Caco-2 (cell line): ENCODE measurements around the gene BICDL2. TPM values are rescaled to one million over a fixed set of nuclear protein-coding genes. Genes with fewer than 3 reads are reported as not detected.

Source experiments
- BruUV-seq: library from RNA; stranded (reverse); fragments of 400-500 nt; replicated peaks from 2 replicates; lab custom pipeline; 2021; lab: Mats Ljungman, UMichigan
- CTCF ChIA-PET: fragments of 300-600 bp; sonication (Branson Sonifier 250); formaldehyde crosslinking; loops from one replicate; lab custom pipeline; 2022; ENCODE audit warnings: antibody characterized with exemption; lab: Charles Lee
- POLR2A ChIA-PET: fragments of 300-600 bp; sonication (Branson Sonifier 250); formaldehyde crosslinking; loops from one replicate; lab custom pipeline; 2022; ENCODE audit warnings: antibody characterized with exemption; lab: Charles Lee
- DNase-seq, 2 experiments: peaks; one replicate each; pipeline versions ENCODE4 v3.0.0 to v3.0.0-alpha.2; 2020 to 2022
- H3K27me3 ChIP-seq: replicated peaks from 2 replicates; pipeline ENCODE4 v1.6.0; 2011; ENCODE audit warnings: low read length; ENCODE audit not compliant: control insufficient read depth, insufficient read depth
- H3K36me3 ChIP-seq: 2 replicates; pipeline ENCODE4 v1.5.1; 2011; ENCODE audit warnings: low read length; ENCODE audit not compliant: control insufficient read depth, insufficient read depth
- H3K4me1 ChIP-seq: fragments of 250-450 bp; sonication (Bioruptor Pico); 2 replicates; pipeline ENCODE4 v1.5.1; 2020; ENCODE audit warnings: mild to moderate bottlenecking
- H3K4me3 ChIP-seq: 2 replicates; pipeline ENCODE4 v1.5.1; 2011; ENCODE audit warnings: low read depth, mild to moderate bottlenecking, control low read depth, low read length
- H3K9me3 ChIP-seq: fragments of 250-450 bp; sonication (Bioruptor Pico); 2 replicates; pipeline ENCODE4 v1.5.1; 2020; ENCODE audit warnings: mild to moderate bottlenecking, moderate library complexity
- H3K27ac Mint-ChIP-seq: one replicate; pipeline ENCODE4 v1.8.0; 2022; ENCODE audit warnings: mixed read lengths; ENCODE audit not compliant: unreplicated experiment
- H3K27me3 Mint-ChIP-seq: one replicate; pipeline ENCODE4 v1.8.0; 2022; ENCODE audit warnings: mixed read lengths; ENCODE audit not compliant: insufficient read depth, unreplicated experiment
- H3K36me3 Mint-ChIP-seq: one replicate; pipeline ENCODE4 v1.8.0; 2022; ENCODE audit warnings: mild to moderate bottlenecking, mixed read lengths; ENCODE audit not compliant: insufficient read depth, unreplicated experiment
- H3K4me1 Mint-ChIP-seq: one replicate; pipeline ENCODE4 v1.8.0; 2022; ENCODE audit warnings: low read depth, mixed read lengths; ENCODE audit not compliant: unreplicated experiment
- H3K4me3 Mint-ChIP-seq: one replicate; pipeline ENCODE4 v1.8.0; 2022; ENCODE audit warnings: mild to moderate bottlenecking, moderate library complexity, mixed read lengths; ENCODE audit not compliant: unreplicated experiment
- H3K9me3 Mint-ChIP-seq: one replicate; pipeline ENCODE4 v1.8.0; 2022; ENCODE audit warnings: mixed read lengths; ENCODE audit not compliant: unreplicated experiment
- CTCF ChIP-seq, 2 experiments: fragments of 200-600 bp in 1 of 2; IDR thresholded peaks; 1 replicate in 1 of 2; 2 replicates in 1 of 2; pipeline versions ENCODE4 v1.5.1 to v1.8.0; 2011 to 2022; ENCODE audit warnings: antibody characterized with exemption in 1 of 2, control low read depth in 1 of 2, inconsistent platforms in 1 of 2, low read depth in 1 of 2, low read length in 1 of 2, mild to moderate bottlenecking in 1 of 2, moderate library complexity in 1 of 2; ENCODE audit not compliant: insufficient read depth in 1 of 2, severe bottlenecking in 1 of 2, unreplicated experiment in 1 of 2
- intact Hi-C: fragments of 100-400 bp; cut with micrococcal nuclease; formaldehyde crosslinking; loops from one replicate; pipeline ENCODE4 v1.10.0; 2022; ENCODE audit not compliant: unreplicated experiment
- total RNA-seq: library from RNA; stranded (reverse); gene quantifications from 2 replicates; pipeline ENCODE4 v1.2.3, GENCODE V29; 2022

Gene BICDL2
- total RNA-seq, 1 experiment from 2014 or later = 10.6 TPM

DNA sequence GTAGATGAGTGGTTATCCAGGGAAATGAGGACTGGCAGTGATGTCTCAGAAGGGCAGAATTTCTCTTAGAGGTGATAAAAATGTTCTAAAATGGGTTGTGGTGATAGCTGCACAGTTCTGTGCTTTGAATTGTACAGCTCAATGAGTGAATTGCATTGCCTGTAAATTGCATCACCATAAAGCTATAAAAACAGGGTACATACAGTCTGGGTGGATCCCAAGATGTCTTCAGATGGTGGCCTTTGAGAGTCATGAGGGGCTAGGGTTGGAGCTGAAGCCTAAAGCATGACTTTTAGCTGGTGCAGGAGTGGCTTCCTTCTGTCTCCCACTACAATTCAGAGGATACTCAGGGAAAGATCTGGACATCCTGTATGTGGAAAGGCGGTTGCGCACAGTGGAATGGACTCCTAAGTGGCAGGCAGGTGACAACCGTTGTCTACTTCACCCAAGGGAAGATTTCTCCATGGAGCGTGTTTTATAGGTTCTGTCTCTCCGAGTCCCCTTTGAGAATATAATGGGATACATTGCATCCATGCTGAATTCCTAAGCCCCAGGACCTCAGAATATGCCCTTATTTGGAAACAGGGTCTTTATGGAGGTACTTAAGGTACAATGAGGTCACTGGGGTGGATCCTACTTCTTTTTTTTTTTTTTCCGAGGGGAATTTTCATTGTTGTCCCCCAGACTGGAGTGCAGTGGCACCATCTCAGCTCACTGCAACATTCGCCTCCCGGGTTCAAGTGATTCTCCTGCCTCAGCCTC lies 27.1 kb upstream of the BICDL2 start:
- peaks cover 13% of the 10 kb centered on the region for H3K36me3 Mint-ChIP-seq
- intact Hi-C loops = no loop called here
- peak overlapping the region; percentile 26 for H3K4me3 Mint-ChIP-seq
- no peak for TF ChIP-seq CTCF (IDR thresholded peaks at IDR 0.05; ENCODE audit: insufficient read depth in 1 of 2, low read depth in 1 of 2, low read length in 1 of 2, severe bottlenecking in 1 of 2, unreplicated experiment in 1 of 2)
- no peak for DNase-seq
- H3K4me1 Mint-ChIP-seq = no peaks in the 10 kb centered on the region
- Histone ChIP-seq H3K4me3 (no peak overlapping the region), H3K36me3 (no peaks in the 10 kb centered on the region), H3K9me3 (no peaks in the 10 kb centered on the region), H3K27me3 (no peaks in the 10 kb centered on the region), H3K4me1 (peaks cover 30% of the 10 kb centered on the region)
- POLR2A ChIA-PET = interaction anchor here (0.5 kb wide), 1 partner anchor 60 kb away, joined by 9 read pairs; no protein-coding TSS in a partner anchor
- no peaks in the 10 kb centered on the region for H3K9me3 Mint-ChIP-seq
- BruUV-seq = no TSS peak
- no peaks in the 10 kb centered on the region for H3K27me3 Mint-ChIP-seq
- CTCF ChIA-PET = no interaction called here
- H3K27ac Mint-ChIP-seq = peak overlapping the region; percentile 79

GRCh38 chr16:3062553-3062952 lies 25.8 kb upstream of the BICDL2 start:
- no peak for TF ChIP-seq CTCF (IDR thresholded peaks at IDR 0.05; ENCODE audit: insufficient read depth in 1 of 2, low read depth in 1 of 2, low read length in 1 of 2, severe bottlenecking in 1 of 2, unreplicated experiment in 1 of 2)
- H3K36me3 ChIP-seq = no peaks in the 10 kb centered on the region
- H3K4me3 ChIP-seq = no peak overlapping the region
- no peaks in the 10 kb centered on the region for H3K4me1 Mint-ChIP-seq
- intact Hi-C loops = no loop called here
- no peaks in the 10 kb centered on the region for H3K27me3 ChIP-seq
- no peaks in the 10 kb centered on the region for H3K27me3 Mint-ChIP-seq
- no peak overlapping the region for H3K27ac Mint-ChIP-seq
- POLR2A ChIA-PET = no interaction called here
- peaks cover 30% of the 10 kb centered on the region for H3K4me1 ChIP-seq
- H3K4me3 Mint-ChIP-seq = no peak overlapping the region
- no peak for DNase-seq
- no TSS peak for BruUV-seq
- H3K9me3 ChIP-seq = no peaks in the 10 kb centered on the region
- H3K36me3 Mint-ChIP-seq = peaks cover 13% of the 10 kb centered on the region
- no peaks in the 10 kb centered on the region for H3K9me3 Mint-ChIP-seq
- CTCF ChIA-PET = no interaction called here

- H3K27me3 Mint-ChIP-seq = no peaks in the 10 kb centered on the region
- peak overlapping the region; percentile 90 for H3K27ac Mint-ChIP-seq
- no TSS peak for BruUV-seq
- peaks cover 5% of the 10 kb centered on the region for H3K36me3 Mint-ChIP-seq
- no peak for DNase-seq
- no peaks in the 10 kb centered on the region for H3K4me1 Mint-ChIP-seq
- no peaks in the 10 kb centered on the region for H3K27me3 ChIP-seq
- H3K4me3 Mint-ChIP-seq = no peak overlapping the region
- POLR2A ChIA-PET = no interaction called here
- H3K4me3 ChIP-seq = no peak overlapping the region
- intact Hi-C loops = no loop called here
- H3K9me3 Mint-ChIP-seq = no peaks in the 10 kb centered on the region
- H3K4me1 ChIP-seq = peaks cover 23% of the 10 kb centered on the region
- H3K36me3 ChIP-seq = no peaks in the 10 kb centered on the region
- CTCF ChIA-PET = interaction anchor here (0.6 to 2.7 kb wide), 2 partner anchors 68 to 71 kb away, joined by 7 to 44 read pairs; no protein-coding TSS in a partner anchor
- no peaks in the 10 kb centered on the region for H3K9me3 ChIP-seq
- TF ChIP-seq CTCF (IDR thresholded peaks at IDR 0.05; ENCODE audit: insufficient read depth in 1 of 2, low read depth in 1 of 2, low read length in 1 of 2, severe bottlenecking in 1 of 2, unreplicated experiment in 1 of 2) = no peak
These were observed 23.8 kb upstream of the BICDL2 start for GRCh38 chr16:3060339-3061127.
